B cell (primary cell): ENCODE results near the gene AXIN2.

Experiments
- CTCF ChIP-seq: fragments of 200-600 bp; IDR thresholded peaks from one replicate; pipeline ENCODE4 v1.8.0; 2022; ENCODE audit warnings: antibody characterized with exemption, mild to moderate bottlenecking
- EZH2 ChIP-seq: IDR thresholded peaks from 2 replicates; pipeline ENCODE4 v1.6.1; 2012; ENCODE audit warnings: borderline replicate concordance, low read depth, mild to moderate bottlenecking, moderate library complexity, low read length; ENCODE audit not compliant: insufficient read depth, poor library complexity, severe bottlenecking

DNA sequence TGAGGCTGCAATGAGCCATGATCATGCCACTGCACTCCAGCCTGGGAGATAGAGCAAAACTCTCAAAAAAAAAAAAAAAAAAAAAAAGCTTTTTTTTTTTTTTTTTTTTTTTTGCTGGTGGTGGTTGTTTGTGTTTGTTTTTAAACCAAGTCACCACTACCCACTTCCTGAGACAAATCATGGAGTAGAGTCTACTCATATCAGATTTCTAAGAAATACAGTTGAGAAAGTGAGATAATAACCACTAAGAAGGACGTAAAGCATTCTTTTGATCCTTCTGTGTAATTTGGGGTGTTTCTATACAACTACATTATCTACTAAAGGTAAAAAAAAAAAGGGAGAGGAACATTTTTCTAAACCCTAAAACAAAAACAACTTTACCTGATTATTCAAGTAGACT lies 38.0 kb downstream of the AXIN2 start:
- TF ChIP-seq CTCF = no peak
- no peak for TF ChIP-seq EZH2
